Measurements from ENCODE around the gene TSTD2. TPM values are rescaled to one million over a fixed set of nuclear protein-coding genes. Genes with fewer than 3 reads are reported as not detected.

The TSTD2 gene
- total RNA-seq: 10 to 100 TPM; 15.3 to 17.4 TPM

- H3K4me1 Mint-ChIP-seq: peaks cover 45% of the 10 kb centered on the region
- peak within 1 kb of the TSS; percentile 89 for H3K4me3 Mint-ChIP-seq
- H3K9me3 Mint-ChIP-seq: no peaks in the 10 kb centered on the region
- peak within 1 kb of the TSS; percentile 100 for H3K27ac Mint-ChIP-seq
- DNase-seq: peak; percentile 97
- no peaks in the 10 kb centered on the region for H3K27me3 Mint-ChIP-seq
- peaks cover 18% of the 10 kb centered on the region for H3K36me3 Mint-ChIP-seq
Measured at GRCh38 chr9:97632985-97633858, at the start of gene TSTD2, which contains the start of gene NCBP1. TSS of gene TSTD2 (minus strand) at chr9:97633368. CDS start at chr9:97627562, 5,806 bp downstream. TSS of gene NCBP1 (plus strand) at chr9:97633821. CDS start at chr9:97633882, 61 bp downstream.

DNA sequence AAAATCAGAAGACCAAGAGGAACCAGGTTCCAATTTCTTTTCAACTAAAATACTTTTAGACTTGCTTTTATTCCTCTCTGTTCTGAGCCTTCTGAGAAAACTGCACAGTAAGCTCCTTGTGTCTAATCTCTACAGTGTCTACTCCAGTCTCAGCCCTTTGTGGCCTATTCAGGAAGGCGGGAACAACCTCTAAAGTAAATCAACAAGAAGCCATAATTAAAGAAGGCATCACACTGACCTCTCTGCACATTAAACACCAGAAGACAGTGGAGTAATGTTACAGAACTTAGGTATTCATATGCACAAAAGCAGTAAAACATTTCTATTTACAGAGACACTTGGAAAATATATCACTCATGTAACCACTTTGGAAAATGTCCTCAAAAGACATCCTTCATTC is 49.1 kb upstream of the TSTD2 start:
- H3K4me1 Mint-ChIP-seq: peaks cover 7% of the 10 kb centered on the region
- DNase-seq: no peak
- H3K9me3 Mint-ChIP-seq: no peaks in the 10 kb centered on the region
- H3K27ac Mint-ChIP-seq: no peak overlapping the region
- H3K4me3 Mint-ChIP-seq: no peak overlapping the region
- H3K27me3 Mint-ChIP-seq: no peaks in the 10 kb centered on the region
- H3K36me3 Mint-ChIP-seq: peaks cover 26% of the 10 kb centered on the region

DNA sequence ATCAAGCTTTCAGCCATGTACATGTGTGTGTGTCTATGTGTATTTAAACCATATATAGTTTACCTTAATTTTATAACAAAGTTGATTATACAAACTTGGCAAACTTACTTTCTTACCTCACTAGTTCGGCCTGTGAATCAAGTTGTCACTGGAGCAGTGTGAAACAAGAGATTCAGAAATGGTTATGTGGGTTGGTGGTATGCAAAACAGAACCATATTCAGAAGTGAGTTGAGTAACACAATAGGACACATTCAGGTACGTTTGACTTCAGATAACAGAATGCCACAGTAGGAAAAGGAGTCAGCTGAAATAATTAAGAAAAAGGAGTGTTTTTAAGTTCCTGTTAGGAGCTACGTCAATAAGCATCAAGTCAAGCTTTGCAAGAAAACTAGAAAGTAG is 42.5 kb upstream of the TSTD2 start:
- no peak for DNase-seq
- Mint-ChIP-seq H3K27ac (peak overlapping the region; percentile 63), H3K4me1 (peaks cover 13% of the 10 kb centered on the region), H3K4me3 (no peak overlapping the region), H3K27me3 (no peaks in the 10 kb centered on the region), H3K36me3 (peaks cover 21% of the 10 kb centered on the region), H3K9me3 (no peaks in the 10 kb centered on the region)

GRCh38 chr9:97673922-97674321 is 40.8 kb upstream of the TSTD2 start:
- Mint-ChIP-seq H3K27ac (no peak overlapping the region), H3K36me3 (peaks cover 23% of the 10 kb centered on the region)

DNA sequence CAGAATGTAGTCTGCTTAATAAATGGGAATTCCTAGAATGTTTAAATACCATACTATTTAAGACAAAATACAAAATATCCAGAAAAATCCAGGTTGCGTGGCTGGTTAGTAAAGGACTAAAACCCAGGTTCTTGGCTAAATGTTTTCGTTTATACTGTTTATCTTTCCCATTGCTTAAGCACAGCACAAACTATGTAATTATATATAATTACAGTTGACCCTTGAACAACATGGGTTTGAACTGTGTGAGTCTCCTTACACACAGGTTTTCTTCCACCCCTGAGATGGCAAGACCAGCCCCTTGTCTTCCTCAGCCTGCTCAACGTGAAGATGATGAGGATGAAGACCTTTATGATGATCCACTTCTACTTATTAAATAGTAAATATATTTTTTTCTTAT is 39.2 kb upstream of the TSTD2 start:
- Mint-ChIP-seq H3K27me3 (no peaks in the 10 kb centered on the region), H3K27ac (no peak overlapping the region), H3K36me3 (peaks cover 21% of the 10 kb centered on the region), H3K9me3 (no peaks in the 10 kb centered on the region), H3K4me3 (no peak overlapping the region), H3K4me1 (peaks cover 25% of the 10 kb centered on the region)
- DNase-seq: no peak

More at GRCh38 chr9:97673922-97674321, 40.8 kb upstream of the TSTD2 start:
- H3K4me3 Mint-ChIP-seq: no peak overlapping the region
- no peaks in the 10 kb centered on the region for H3K9me3 Mint-ChIP-seq
- no peak for DNase-seq
- no peaks in the 10 kb centered on the region for H3K27me3 Mint-ChIP-seq
- peaks cover 15% of the 10 kb centered on the region for H3K4me1 Mint-ChIP-seq

- H3K36me3 Mint-ChIP-seq: peaks cover 38% of the 10 kb centered on the region
- H3K4me1 Mint-ChIP-seq: peaks cover 38% of the 10 kb centered on the region
- H3K9me3 Mint-ChIP-seq: no peaks in the 10 kb centered on the region
- H3K4me3 Mint-ChIP-seq: no peak overlapping the region
- no peak overlapping the region for H3K27ac Mint-ChIP-seq
- no peaks in the 10 kb centered on the region for H3K27me3 Mint-ChIP-seq
- no peak for DNase-seq
Measured at GRCh38 chr9:97670586-97670985, 37.4 kb upstream of the TSTD2 start.

- peak overlapping the region; percentile 83 for H3K27ac Mint-ChIP-seq
- DNase-seq: no peak
Measured at GRCh38 chr9:97668485-97668884, 35.3 kb upstream of the TSTD2 start.

GRCh38 chr9:97666907-97667686 is 33.9 kb upstream of the TSTD2 start:
- Mint-ChIP-seq H3K36me3 (peaks cover 45% of the 10 kb centered on the region), H3K4me3 (no peak overlapping the region)

More at GRCh38 chr9:97668485-97668884, 35.3 kb upstream of the TSTD2 start:
- peaks cover 41% of the 10 kb centered on the region for H3K4me1 Mint-ChIP-seq
- H3K4me3 Mint-ChIP-seq: no peak overlapping the region
- peaks cover 45% of the 10 kb centered on the region for H3K36me3 Mint-ChIP-seq
- H3K9me3 Mint-ChIP-seq: no peaks in the 10 kb centered on the region
- no peaks in the 10 kb centered on the region for H3K27me3 Mint-ChIP-seq

GRCh38 chr9:97665742-97666141 is 32.6 kb upstream of the TSTD2 start:
- peaks cover 40% of the 10 kb centered on the region for H3K4me1 Mint-ChIP-seq
- no peak for DNase-seq
- peak overlapping the region; percentile 82 for H3K27ac Mint-ChIP-seq
- peaks cover 45% of the 10 kb centered on the region for H3K36me3 Mint-ChIP-seq
- H3K27me3 Mint-ChIP-seq: no peaks in the 10 kb centered on the region
- H3K9me3 Mint-ChIP-seq: no peaks in the 10 kb centered on the region
- H3K4me3 Mint-ChIP-seq: no peak overlapping the region

More at GRCh38 chr9:97666907-97667686, 33.9 kb upstream of the TSTD2 start:
- H3K9me3 Mint-ChIP-seq: no peaks in the 10 kb centered on the region
- DNase-seq: no peak
- H3K4me1 Mint-ChIP-seq: peaks cover 40% of the 10 kb centered on the region
- no peaks in the 10 kb centered on the region for H3K27me3 Mint-ChIP-seq
- H3K27ac Mint-ChIP-seq: peak overlapping the region; percentile 82

GRCh38 chr9:97660847-97661246 is 27.7 kb upstream of the TSTD2 start:
- H3K4me1 Mint-ChIP-seq: peaks cover 11% of the 10 kb centered on the region
- no peak for DNase-seq
- no peaks in the 10 kb centered on the region for H3K27me3 Mint-ChIP-seq
- peaks cover 42% of the 10 kb centered on the region for H3K36me3 Mint-ChIP-seq
- H3K27ac Mint-ChIP-seq: no peak overlapping the region
- no peak overlapping the region for H3K4me3 Mint-ChIP-seq
- no peaks in the 10 kb centered on the region for H3K9me3 Mint-ChIP-seq

DNA sequence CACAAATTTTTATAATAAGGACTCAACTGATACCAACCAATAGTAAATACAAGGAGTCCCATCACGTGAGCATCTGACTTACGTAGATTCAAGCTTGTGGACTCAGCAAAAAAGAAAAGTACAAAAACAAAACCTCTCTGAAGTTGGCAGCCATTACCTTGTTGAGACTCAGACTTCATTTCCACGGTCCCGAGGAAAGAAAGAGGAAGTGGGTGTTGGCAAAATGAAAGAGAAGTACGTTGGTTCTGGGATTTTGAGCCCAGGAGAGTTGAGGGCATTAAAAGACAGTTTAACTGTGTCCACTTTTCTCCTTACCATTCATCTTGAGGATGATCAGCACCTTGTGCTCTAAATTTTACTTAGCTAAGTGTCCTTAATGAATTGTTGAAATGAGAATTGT is 27.2 kb upstream of the TSTD2 start:
- Mint-ChIP-seq H3K36me3 (peaks cover 39% of the 10 kb centered on the region), H3K9me3 (no peaks in the 10 kb centered on the region), H3K4me1 (peaks cover 8% of the 10 kb centered on the region), H3K27ac (peak overlapping the region; percentile 38), H3K4me3 (no peak overlapping the region), H3K27me3 (no peaks in the 10 kb centered on the region)
- no peak for DNase-seq

GRCh38 chr9:97659771-97660170 is 26.6 kb upstream of the TSTD2 start:
- DNase-seq: no peak
- H3K4me3 Mint-ChIP-seq: no peak overlapping the region
- H3K27ac Mint-ChIP-seq: peak overlapping the region; percentile 57
- peaks cover 5% of the 10 kb centered on the region for H3K4me1 Mint-ChIP-seq
- no peaks in the 10 kb centered on the region for H3K9me3 Mint-ChIP-seq
- H3K27me3 Mint-ChIP-seq: no peaks in the 10 kb centered on the region
- peaks cover 35% of the 10 kb centered on the region for H3K36me3 Mint-ChIP-seq

GRCh38 chr9:97658707-97659106 is 25.5 kb upstream of the TSTD2 start:
- H3K4me3 Mint-ChIP-seq: no peak overlapping the region
- no peaks in the 10 kb centered on the region for H3K27me3 Mint-ChIP-seq
- peaks cover 30% of the 10 kb centered on the region for H3K36me3 Mint-ChIP-seq
- H3K9me3 Mint-ChIP-seq: no peaks in the 10 kb centered on the region
- no peak overlapping the region for H3K27ac Mint-ChIP-seq
- no peak for DNase-seq
- peaks cover 2% of the 10 kb centered on the region for H3K4me1 Mint-ChIP-seq

GRCh38 chr9:97651646-97652045 is 18.5 kb upstream of the TSTD2 start:
- H3K9me3 Mint-ChIP-seq: no peaks in the 10 kb centered on the region
- peaks cover 22% of the 10 kb centered on the region for H3K36me3 Mint-ChIP-seq
- no peaks in the 10 kb centered on the region for H3K27me3 Mint-ChIP-seq
- H3K4me3 Mint-ChIP-seq: no peak overlapping the region
- no peak for DNase-seq
- peaks cover 5% of the 10 kb centered on the region for H3K4me1 Mint-ChIP-seq
- no peak overlapping the region for H3K27ac Mint-ChIP-seq

- no peak for DNase-seq
- H3K36me3 Mint-ChIP-seq: peaks cover 15% of the 10 kb centered on the region
- H3K9me3 Mint-ChIP-seq: no peaks in the 10 kb centered on the region
- H3K4me3 Mint-ChIP-seq: no peak overlapping the region
- peaks cover 7% of the 10 kb centered on the region for H3K4me1 Mint-ChIP-seq
- no peaks in the 10 kb centered on the region for H3K27me3 Mint-ChIP-seq
- H3K27ac Mint-ChIP-seq: no peak overlapping the region
Measured at GRCh38 chr9:97647996-97648395, 14.8 kb upstream of the TSTD2 start.
